B cell (primary cell): Measurements from ENCODE around the gene GTF3C2. TPM values are rescaled to one million over a fixed set of nuclear protein-coding genes. Genes with fewer than 3 reads are reported as not detected.

ENCODE experiments used
- ATAC-seq: fragments of 200-7000 bp; cut with Tn5 transposase; one replicate; pipeline ENCODE4 v1.10.0; 2021; ENCODE audit warnings: low read depth, mild to moderate bottlenecking, moderate number of reproducible peaks, moderate library complexity
- CTCF ChIA-PET: fragments of 350-600 bp; sonication (Branson Sonifier 250); formaldehyde crosslinking; loops from one replicate; lab custom pipeline; 2021; ENCODE audit warnings: antibody characterized with exemption, inconsistent platforms; lab: Charles Lee
- POLR2A ChIA-PET: fragments of 350-600 bp; sonication (Branson Sonifier 250); formaldehyde crosslinking; loops from one replicate; lab custom pipeline; 2021; ENCODE audit warnings: antibody characterized with exemption; lab: Charles Lee
- DNase-seq: peaks from one replicate; pipeline ENCODE4 v3.0.0; 2013
- H2AFZ ChIP-seq: 2 replicates; pipeline ENCODE4 v1.6.1; 2012; ENCODE audit warnings: mild to moderate bottlenecking, low read depth, low read length; ENCODE audit not compliant: insufficient read depth, poor library complexity, severe bottlenecking
- H3K27ac ChIP-seq, 2 donors: 1 replicate in 1 of 2; 2 replicates in 1 of 2; pipeline ENCODE4 v1.5.1; 2012 to 2013; ENCODE audit warnings: low read length in 2 of 2, mild to moderate bottlenecking in 2 of 2, moderate library complexity in 1 of 2
- H3K27me3 ChIP-seq, 4 experiments: fragments of 200-600 bp in 1 of 4; sonication (generic) in 1 of 4; replicated peaks in 1 of 4; 1 replicate in 2 of 4; 2 replicates in 2 of 4; pipeline versions ENCODE4 v1.6.1 to v1.7.0; 2013 to 2016; ENCODE audit warnings: low read length in 3 of 4, mild to moderate bottlenecking in 2 of 4, mixed read lengths in 1 of 4, moderate library complexity in 1 of 4; ENCODE audit not compliant: insufficient read depth in 4 of 4, control insufficient read depth in 3 of 4; ENCODE audit errors: control extremely low read depth in 1 of 4
- H3K36me3 ChIP-seq, 2 experiments: replicated peaks in 1 of 2; 1 replicate in 1 of 2; 2 replicates in 1 of 2; pipeline versions ENCODE4 v1.6.1 to v1.7.1; 2013; ENCODE audit warnings: low read length in 1 of 2; ENCODE audit not compliant: insufficient read depth in 2 of 2, control insufficient read depth in 1 of 2; ENCODE audit errors: control extremely low read depth in 1 of 2, extremely low read depth in 1 of 2
- H3K4me1 ChIP-seq, 2 donors: fragments of 200-600 bp in 1 of 2; sonication (generic) in 1 of 2; 1 replicate in 1 of 2; 2 replicates in 1 of 2; pipeline versions ENCODE4 v1.5.1 to v1.6.1; 2013 to 2017; ENCODE audit warnings: low read length in 2 of 2; ENCODE audit not compliant: control insufficient read depth in 2 of 2, insufficient read depth in 2 of 2
- H3K4me2 ChIP-seq: replicated peaks from 2 replicates; pipeline ENCODE3; 2012; ENCODE audit warnings: mild to moderate bottlenecking, low read depth, low read length; ENCODE audit not compliant: poor library complexity, severe bottlenecking
- H3K4me3 ChIP-seq, 5 experiments: fragments of 200-600 bp in 1 of 5; sonication (generic) in 1 of 5; 1 replicate in 3 of 5; 2 replicates in 2 of 5; pipeline versions ENCODE4 v1.5.1 to v1.7.0; 2011 to 2016; ENCODE audit warnings: low read length in 4 of 5, mild to moderate bottlenecking in 4 of 5, low read depth in 2 of 5, control low read depth in 1 of 5, moderate library complexity in 1 of 5; ENCODE audit not compliant: insufficient read depth in 1 of 5; ENCODE audit errors: control extremely low read depth in 1 of 5, extremely low read depth in 1 of 5
- H3K79me2 ChIP-seq: fragments of 200-600 bp; sonication (generic); one replicate; pipeline ENCODE4 v1.6.0; 2016; ENCODE audit warnings: low read length; ENCODE audit not compliant: control insufficient read depth, insufficient read depth
- H3K9ac ChIP-seq: fragments of 200-600 bp; sonication (generic); 2 replicates; pipeline ENCODE4 v1.6.1; 2017; ENCODE audit warnings: mild to moderate bottlenecking, low read length, moderate library complexity
- H3K9me3 ChIP-seq, 3 donors: one replicate each; pipeline versions ENCODE4 v1.6.1 to v1.7.1; 2013; ENCODE audit warnings: low read length in 2 of 3; ENCODE audit not compliant: control insufficient read depth in 2 of 3, insufficient read depth in 1 of 3; ENCODE audit errors: control extremely low read depth in 1 of 3
- H4K20me1 ChIP-seq: 2 replicates; pipeline ENCODE4 v1.6.0; 2012; ENCODE audit warnings: mild to moderate bottlenecking, low read length; ENCODE audit not compliant: insufficient read depth, control insufficient read depth, poor library complexity, severe bottlenecking
- H3K27ac Mint-ChIP-seq: one replicate; pipeline ENCODE4 v1.8.0; 2021; ENCODE audit warnings: mixed read lengths
- H3K27me3 Mint-ChIP-seq: one replicate; pipeline ENCODE4 v1.8.0; 2021; ENCODE audit warnings: mixed read lengths
- H3K4me1 Mint-ChIP-seq: one replicate; pipeline ENCODE4 v1.8.0; 2021; ENCODE audit warnings: mixed read lengths
- H3K4me3 Mint-ChIP-seq: one replicate; pipeline ENCODE4 v1.8.0; 2021; ENCODE audit warnings: mixed read lengths
- H3K9me3 Mint-ChIP-seq: one replicate; pipeline ENCODE4 v1.8.0; 2022; ENCODE audit warnings: mixed read lengths; ENCODE audit not compliant: insufficient read depth
- CTCF ChIP-seq: fragments of 200-600 bp; IDR thresholded peaks from one replicate; pipeline ENCODE4 v1.8.0; 2022; ENCODE audit warnings: antibody characterized with exemption, mild to moderate bottlenecking
- EZH2 ChIP-seq: IDR thresholded peaks from 2 replicates; pipeline ENCODE4 v1.6.1; 2012; ENCODE audit warnings: borderline replicate concordance, low read depth, mild to moderate bottlenecking, moderate library complexity, low read length; ENCODE audit not compliant: insufficient read depth, poor library complexity, severe bottlenecking
- WGBS: methylation state at CpG from one replicate; pipeline ENCODE4 v1.1.5; 2013; ENCODE audit warnings: missing lambda C conversion rate; ENCODE audit not compliant: insufficient coverage; 5-methylcytosine and 5-hydroxymethylcytosine counted together
- intact Hi-C: fragments of 100-400 bp; cut with micrococcal nuclease; formaldehyde crosslinking; loops from one replicate; pipeline ENCODE4 v1.10.0; 2022
- polyA plus RNA-seq: library from polyadenylated mRNA; depleted of rRNA; stranded (reverse); fragments of >200 nt; gene quantifications from 2 replicates; pipeline ENCODE4 v1.2.3, GENCODE V29; 2012
- total RNA-seq, 2 donors: library from RNA; stranded (reverse); fragments of 120-200 nt in 1 of 2; gene quantifications; 1 replicate in 1 of 2; 2 replicates in 1 of 2; pipeline versions ENCODE4 v1.2.3 to v1.2.4, GENCODE V29; 2013 to 2022

GTF3C2 gene
- total and polyA plus RNA-seq, 2 donors (not counting 1 experiment from before 2014, with no cell fraction given), result 84.8 to 121 TPM

- POLR2A ChIA-PET, result interaction anchor here (0.7 to 2.1 kb wide), 5 partner anchors 34 to 105 kb away, joined by 3 to 9 read pairs (median 4); partner anchors contain the start of genes GTF3C2, NRBP1, PPM1G and ZNF513
- Histone ChIP-seq H3K9ac (peak within 1 kb of the TSS; percentile 98), H3K4me2 (peak within 1 kb of the TSS; percentile 91), H3K27ac (peak within 1 kb of the TSS; percentile 75 to 96), H2AFZ (peak within 1 kb of the TSS; percentile 92), H4K20me1 (no peaks in the 10 kb centered on the region), H3K9me3 (no peaks in the 10 kb centered on the region), H3K4me1 (peaks cover 12 to 20% of the 10 kb centered on the region in 2 donors), H3K27me3 (no peaks in the 10 kb centered on the region), H3K36me3 (peaks cover 4 to 19% of the 10 kb centered on the region in 2 experiments), H3K4me3 (peak within 1 kb of the TSS; percentile 72 to 99 (median 93)), H3K79me2 (peaks cover 40% of the 10 kb centered on the region)
- CTCF ChIA-PET, result interaction anchor here (1.2 to 3.7 kb wide), 3 partner anchors 19 to 48 kb away, joined by 5 to 24 read pairs (median 5); partner anchors contain the start of gene SNX17
- Mint-ChIP-seq H3K9me3 (no peaks in the 10 kb centered on the region), H3K27me3 (no peaks in the 10 kb centered on the region), H3K4me1 (peaks cover 27% of the 10 kb centered on the region), H3K4me3 (peak within 1 kb of the TSS; percentile 99), H3K27ac (peak within 1 kb of the TSS; percentile 97)
- DNase-seq (peak; percentile 91), ATAC-seq (peak; percentile 95)
- intact Hi-C loops, result loop anchor here (1.0 to 5.0 kb wide), 10 partner anchors 20 to 1069 kb away; partner anchors contain the start of genes EIF2B4, FOSL2, GTF3C2 and NRBP1
- no peak for TF ChIP-seq EZH2
- no peak for TF ChIP-seq CTCF
- 1% methylated on average over 32 of the region's 39 CpGs for WGBS
These were observed 33.6 kb downstream of the GTF3C2 start, which contains the start of gene MPV17 for GRCh38 chr2:27322766-27323595. Gene MPV17, minus strand, starts transcription at chr2:27323097. Its CDS starts 580 bp downstream, at chr2:27322517.
